Measurements from ENCODE around the gene ZNHIT1.

The ZNHIT1 gene

GRCh38 chr7:101217388-101218235 lies at the start of gene ZNHIT1, which contains the start of gene PLOD3:
TSS of gene ZNHIT1 (plus strand) at chr7:101218165. CDS start at chr7:101218196, 31 bp downstream.
TSS of gene PLOD3 (minus strand) at chr7:101217581. CDS start at chr7:101217274, 307 bp downstream.
- DNase-seq, result peak; percentile 98

- no peak for DNase-seq
Measured at GRCh38 chr7:101168412-101169049, 49.4 kb upstream of the ZNHIT1 start.

GRCh38 chr7:101169110-101169837 lies 48.7 kb upstream of the ZNHIT1 start:
- DNase-seq, result no peak

- DNase-seq, result peak; percentile 24
Measured at GRCh38 chr7:101169838-101170551, 48.0 kb upstream of the ZNHIT1 start.

GRCh38 chr7:101170617-101171441 lies 47.1 kb upstream of the ZNHIT1 start:
- DNase-seq, result no peak

- no peak for DNase-seq
Measured at GRCh38 chr7:101171442-101171837, 46.5 kb upstream of the ZNHIT1 start.

- DNase-seq, result peak; percentile 29
Measured at GRCh38 chr7:101172005-101172853, 45.7 kb upstream of the ZNHIT1 start.

- DNase-seq, result no peak
Measured at GRCh38 chr7:101172854-101173751, 44.9 kb upstream of the ZNHIT1 start.

GRCh38 chr7:101173752-101174244 lies 44.2 kb upstream of the ZNHIT1 start:
- no peak for DNase-seq

- DNase-seq, result no peak
Measured at GRCh38 chr7:101174322-101174854, 43.6 kb upstream of the ZNHIT1 start.

- no peak for DNase-seq
Measured at GRCh38 chr7:101175664-101176063, 42.3 kb upstream of the ZNHIT1 start.

- DNase-seq, result no peak
Measured at GRCh38 chr7:101177644-101178043, 40.3 kb upstream of the ZNHIT1 start.

GRCh38 chr7:101179117-101179516 lies 38.8 kb upstream of the ZNHIT1 start:
- DNase-seq, result no peak

GRCh38 chr7:101179713-101180112 lies 38.3 kb upstream of the ZNHIT1 start:
- DNase-seq, result no peak

- no peak for DNase-seq
Measured at GRCh38 chr7:101180130-101180755, 37.7 kb upstream of the ZNHIT1 start, which contains the start of gene NAT16. TSS of gene NAT16 (minus strand) at chr7:101180293. CDS start at chr7:101174807, 5,486 bp downstream.

- no peak for DNase-seq
Measured at GRCh38 chr7:101185258-101185839, 32.6 kb upstream of the ZNHIT1 start.

- no peak for DNase-seq
Measured at GRCh38 chr7:101186194-101186593, 31.8 kb upstream of the ZNHIT1 start.

- DNase-seq, result no peak
Measured at GRCh38 chr7:101186844-101187428, 31.0 kb upstream of the ZNHIT1 start.

Measured in NCI-H526 treated with DMSO at 0.1 percent for 48 hours (cell line).